Upper lobe of left lung (tissue), 6 donors: ENCODE data around the gene SNED1. TPM values are rescaled to one million over a fixed set of nuclear protein-coding genes. Genes with fewer than 3 reads are reported as not detected.

ENCODE experiments used
- ATAC-seq, 2 donors: fragments of 200-7000 bp; cut with Tn5 transposase; one replicate each; pipeline ENCODE4 v1.9.1; 2022; ENCODE audit warnings: mild to moderate bottlenecking in 2 of 2, moderate library complexity in 2 of 2; ENCODE audit not compliant: low FRiP score in 2 of 2
- DNase-seq, 2 donors: peaks; one replicate each; pipeline ENCODE4 v3.0.0-alpha.2; 2019 to 2020
- H3K27ac ChIP-seq, 4 donors: fragments of 200-600 bp; sonication (generic); one replicate each; pipeline ENCODE4 v1.5.1; 2016 to 2019
- H3K27me3 ChIP-seq, 4 donors: fragments of 200-600 bp; sonication (generic); one replicate each; pipeline ENCODE4 v1.5.1; 2017 to 2019
- H3K36me3 ChIP-seq, 4 donors: fragments of 200-600 bp; sonication (generic); one replicate each; pipeline ENCODE4 v1.5.1; 2016 to 2019
- H3K4me1 ChIP-seq, 4 donors: fragments of 200-600 bp; sonication (generic); one replicate each; pipeline ENCODE4 v1.5.1; 2018 to 2019
- H3K4me3 ChIP-seq, 4 donors: fragments of 200-600 bp; sonication (generic); one replicate each; pipeline ENCODE4 v1.5.1; 2017 to 2019; ENCODE audit warnings: mild to moderate bottlenecking in 2 of 4, moderate library complexity in 1 of 4
- H3K9me3 ChIP-seq, 4 donors: fragments of 200-600 bp; sonication (generic); one replicate each; pipeline ENCODE4 v1.5.1; 2018 to 2019
- CTCF ChIP-seq, 6 experiments: fragments of 450-650 bp in 4 of 6; fragments of 200-600 bp in 2 of 6; sonication (generic) in 2 of 6; IDR thresholded peaks; one replicate each; pipeline ENCODE4 v1.5.1; 2016 to 2019; ENCODE audit warnings: antibody characterized with exemption in 6 of 6
- EP300 ChIP-seq, 4 donors: sonication (generic); formaldehyde crosslinking; IDR thresholded peaks; one replicate each; pipeline ENCODE4 v1.5.1; 2017; ENCODE audit warnings: antibody characterized with exemption in 4 of 4, control low read depth in 2 of 4
- POLR2A ChIP-seq, 4 donors: fragments of 450-650 bp; IDR thresholded peaks; one replicate each; pipeline ENCODE4 v1.5.1; 2016 to 2017; ENCODE audit warnings: antibody characterized with exemption in 4 of 4, mild to moderate bottlenecking in 2 of 4
- POLR2AphosphoS5 ChIP-seq, 2 donors: sonication (generic); formaldehyde crosslinking; IDR thresholded peaks; one replicate each; pipeline ENCODE4 v1.5.1; 2017; ENCODE audit warnings: antibody characterized with exemption in 2 of 2
- WGBS, 2 donors: methylation state at CpG; one replicate each; pipeline ENCODE4 v1.1.5; 2017 to 2018; 5-methylcytosine and 5-hydroxymethylcytosine counted together
- total RNA-seq, 6 donors: library from RNA; depleted of rRNA in 4 of 6; stranded (reverse); fragments of >200 nt in 4 of 6; gene quantifications; one replicate each; pipeline versions ENCODE4 v1.1.0 to v1.2.1, GENCODE V29; 2016 to 2021
- donor health status: DM: no; HTN: no; CAD: no; lungs with moderate emphysema.
- donor health status: DM: no; HTN: yes; CAD: no; lungs with severe emphysema.

The SNED1 gene
- total RNA-seq, 6 donors from 2014 or later = 26.0 to 189 (median 38.9) TPM

GRCh38 chr2:240983996-240984498 is 14.4 kb upstream of the SNED1 start:
- ATAC-seq (peak in 1 of 2 donors; percentile 3), DNase-seq (peak; percentile 20 to 70)
- WGBS, 2 donors = 55 to 59% methylated on average over 5 to 18 of the region's 18 CpGs
- TF ChIP-seq POLR2A (IDR thresholded peaks at IDR 0.05) (no peak), POLR2AphosphoS5 (IDR thresholded peaks at IDR 0.05) (no peak), CTCF (IDR thresholded peaks at IDR 0.05) (no peak), EP300 (IDR thresholded peaks at IDR 0.05) (no peak)
- Histone ChIP-seq H3K4me3 (no peak overlapping the region), H3K36me3 (no peaks in the 10 kb centered on the region), H3K27me3 (no peaks in the 10 kb centered on the region), H3K4me1 (peaks cover 19 to 34% (median 27%) of the 10 kb centered on the region in 4 donors), H3K9me3 (no peaks in the 10 kb centered on the region), H3K27ac (no peak overlapping the region)

- DNase-seq = peak; percentile 18 to 55
- no peaks in the 10 kb centered on the region for H3K27me3 ChIP-seq
- no peak overlapping the region for H3K4me3 ChIP-seq
- ATAC-seq = no peak
- H3K36me3 ChIP-seq = no peaks in the 10 kb centered on the region
- TF ChIP-seq POLR2A (IDR thresholded peaks at IDR 0.05) (no peak), POLR2AphosphoS5 (IDR thresholded peaks at IDR 0.05) (no peak), CTCF (IDR thresholded peaks at IDR 0.05) (no peak), EP300 (IDR thresholded peaks at IDR 0.05) (no peak)
- WGBS, 2 donors = 72 to 85% methylated on average over 10 to 20 of the region's 20 CpGs
- peak overlapping the region in 2 of 4 donors; percentile 68 to 74 for H3K27ac ChIP-seq
- peaks cover 22 to 36% (median 29%) of the 10 kb centered on the region in 4 donors for H3K4me1 ChIP-seq
- H3K9me3 ChIP-seq = no peaks in the 10 kb centered on the region
Measured at GRCh38 chr2:240985881-240986786, 12.3 kb upstream of the SNED1 start.

GRCh38 chr2:240986787-240987411 is 11.5 kb upstream of the SNED1 start:
- TF ChIP-seq EP300 (IDR thresholded peaks at IDR 0.05) = peak in 1 of 4 donors; percentile 34
- TF ChIP-seq POLR2A (IDR thresholded peaks at IDR 0.05) = no peak
- TF ChIP-seq CTCF (IDR thresholded peaks at IDR 0.05) = no peak
- TF ChIP-seq POLR2AphosphoS5 (IDR thresholded peaks at IDR 0.05) = peak; percentile 38 to 47
- Histone ChIP-seq H3K4me1 (peaks cover 27 to 43% (median 36%) of the 10 kb centered on the region in 4 donors), H3K4me3 (no peak overlapping the region), H3K27me3 (no peaks in the 10 kb centered on the region), H3K36me3 (no peaks in the 10 kb centered on the region), H3K9me3 (no peaks in the 10 kb centered on the region), H3K27ac (peak overlapping the region in 2 of 4 donors; percentile 68 to 74)
- DNase-seq (peak; percentile 72 to 84), ATAC-seq (peak in 1 of 2 donors; percentile 13)
- WGBS, 2 donors = 22 to 28% methylated on average over 3 to 9 of the region's 11 CpGs

- Histone ChIP-seq H3K9me3 (no peaks in the 10 kb centered on the region), H3K4me3 (no peak overlapping the region), H3K27ac (peak overlapping the region in 3 of 4 donors; percentile 6 to 74 (median 68)), H3K27me3 (no peaks in the 10 kb centered on the region), H3K36me3 (no peaks in the 10 kb centered on the region), H3K4me1 (peaks cover 32 to 48% (median 42%) of the 10 kb centered on the region in 4 donors)
- ATAC-seq = no peak
- 56 to 76% methylated on average over 1 to 6 of the region's 6 CpGs for WGBS, 2 donors
- TF ChIP-seq POLR2AphosphoS5 (IDR thresholded peaks at IDR 0.05) = no peak
- peak; percentile 32 to 74 for DNase-seq
Measured at GRCh38 chr2:240987588-240987987, 10.8 kb upstream of the SNED1 start.

GRCh38 chr2:240988146-240988545 is 10.3 kb upstream of the SNED1 start:
- TF ChIP-seq CTCF (IDR thresholded peaks at IDR 0.05) (no peak), EP300 (IDR thresholded peaks at IDR 0.05) (no peak), POLR2A (IDR thresholded peaks at IDR 0.05) (no peak), POLR2AphosphoS5 (IDR thresholded peaks at IDR 0.05) (no peak)
- DNase-seq = peak in 1 of 2 donors; percentile 17
- Histone ChIP-seq H3K4me1 (peaks cover 34 to 49% (median 41%) of the 10 kb centered on the region in 4 donors), H3K27me3 (no peaks in the 10 kb centered on the region), H3K9me3 (no peaks in the 10 kb centered on the region), H3K27ac (peak overlapping the region in 3 of 4 donors; percentile 6 to 74 (median 68)), H3K4me3 (no peak overlapping the region), H3K36me3 (no peaks in the 10 kb centered on the region)
- WGBS, 2 donors = 74 to 91% methylated on average over 3 of the region's 3 CpGs
- ATAC-seq = no peak
